ENCODE measurements around the gene SLC36A4.

The SLC36A4 gene

DNA sequence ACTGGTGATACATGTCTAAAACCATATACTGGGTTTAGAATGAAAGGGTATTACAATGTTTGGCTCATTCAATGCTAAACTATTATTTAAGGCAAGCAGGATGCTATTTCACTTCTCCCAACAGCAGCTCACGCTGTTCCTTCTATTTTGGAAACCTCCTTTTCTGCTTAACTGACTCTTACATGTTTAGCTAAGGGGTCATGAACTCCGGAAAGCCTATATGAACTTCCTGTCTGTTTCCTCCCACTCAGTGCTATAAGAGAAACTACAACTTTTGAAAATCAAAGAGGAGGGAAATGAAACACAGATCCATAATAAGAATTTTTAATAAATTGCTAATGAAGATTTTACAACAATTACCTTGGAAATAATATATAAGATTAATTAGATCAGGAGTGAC is 30.9 kb downstream of the SLC36A4 start:
- no peak for DNase-seq (ENCODE audit: low spot score)
- TF ChIP-seq, protein P1, sequence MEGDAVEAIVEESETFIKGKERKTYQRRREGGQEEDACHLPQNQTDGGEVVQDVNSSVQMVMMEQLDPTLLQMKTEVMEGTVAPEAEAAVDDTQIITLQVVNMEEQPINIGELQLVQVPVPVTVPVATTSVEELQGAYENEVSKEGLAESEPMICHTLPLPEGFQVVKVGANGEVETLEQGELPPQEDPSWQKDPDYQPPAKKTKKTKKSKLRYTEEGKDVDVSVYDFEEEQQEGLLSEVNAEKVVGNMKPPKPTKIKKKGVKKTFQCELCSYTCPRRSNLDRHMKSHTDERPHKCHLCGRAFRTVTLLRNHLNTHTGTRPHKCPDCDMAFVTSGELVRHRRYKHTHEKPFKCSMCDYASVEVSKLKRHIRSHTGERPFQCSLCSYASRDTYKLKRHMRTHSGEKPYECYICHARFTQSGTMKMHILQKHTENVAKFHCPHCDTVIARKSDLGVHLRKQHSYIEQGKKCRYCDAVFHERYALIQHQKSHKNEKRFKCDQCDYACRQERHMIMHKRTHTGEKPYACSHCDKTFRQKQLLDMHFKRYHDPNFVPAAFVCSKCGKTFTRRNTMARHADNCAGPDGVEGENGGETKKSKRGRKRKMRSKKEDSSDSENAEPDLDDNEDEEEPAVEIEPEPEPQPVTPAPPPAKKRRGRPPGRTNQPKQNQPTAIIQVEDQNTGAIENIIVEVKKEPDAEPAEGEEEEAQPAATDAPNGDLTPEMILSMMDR (IDR thresholded peaks at IDR 0.05; ENCODE audit: extremely low read depth, missing control alignments), result no peak

DNA sequence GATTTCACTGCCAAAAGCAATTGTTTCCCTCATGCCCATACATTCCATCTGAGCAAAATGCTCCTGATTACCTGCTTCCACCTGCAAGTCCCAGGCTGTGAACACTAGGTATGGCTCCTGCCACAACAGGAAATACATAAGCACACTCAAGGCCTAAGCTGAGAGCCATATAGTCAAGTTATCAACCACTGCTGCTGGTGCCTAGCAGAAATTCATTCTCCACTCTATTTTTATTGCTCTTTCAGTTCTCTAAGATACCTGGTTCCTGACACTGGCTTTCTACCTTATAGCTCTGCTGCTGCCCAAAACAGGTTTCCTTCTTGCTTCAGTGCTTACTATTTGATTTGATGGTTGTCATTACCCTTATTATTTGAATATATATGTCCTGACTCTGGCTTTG is 31.6 kb downstream of the SLC36A4 start:
- DNase-seq (ENCODE audit: low spot score), result no peak
- TF ChIP-seq, protein P1 (IDR thresholded peaks at IDR 0.05; ENCODE audit: extremely low read depth, missing control alignments), result no peak

DNA sequence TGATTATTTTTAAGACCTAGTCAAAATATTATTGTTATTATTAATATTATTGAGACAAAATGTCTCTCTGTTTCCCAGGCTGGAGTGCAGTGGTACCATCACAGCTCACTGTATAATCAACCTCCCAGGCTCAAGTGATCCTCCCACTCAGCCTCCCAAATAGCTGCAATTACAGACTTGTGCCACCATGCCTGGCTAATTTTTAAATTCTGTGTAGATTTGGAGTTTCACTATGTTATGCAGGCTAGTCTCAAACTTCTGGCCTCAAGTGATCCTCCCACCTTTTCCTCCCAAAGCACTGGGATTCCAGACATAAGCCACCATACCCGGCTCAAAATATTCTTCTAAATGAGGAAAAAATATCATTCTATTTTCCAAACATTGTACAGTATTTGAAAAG is 37.0 kb downstream of the SLC36A4 start:
- TF ChIP-seq, protein P1 (IDR thresholded peaks at IDR 0.05; ENCODE audit: extremely low read depth, missing control alignments), result no peak
- DNase-seq (ENCODE audit: low spot score), result no peak

DNA sequence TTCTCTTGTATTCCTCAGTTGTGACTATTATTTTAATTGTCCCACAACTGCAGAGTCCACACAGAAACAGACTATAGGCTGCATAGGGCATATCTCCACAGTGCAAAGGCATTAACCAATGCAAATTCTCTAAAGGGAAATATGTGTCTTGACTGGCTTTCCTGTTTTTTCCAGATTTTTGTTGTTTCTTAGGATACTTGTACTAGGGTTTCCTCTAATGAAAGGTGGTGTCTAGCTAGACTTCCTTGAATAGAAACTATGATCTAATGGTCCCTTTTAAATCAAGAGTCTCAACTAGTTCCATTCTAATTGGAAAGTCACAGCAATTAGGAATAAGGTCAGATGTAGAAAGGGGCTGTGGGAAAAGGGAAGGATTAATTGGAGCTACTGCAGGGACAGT is 37.6 kb downstream of the SLC36A4 start:
- DNase-seq (ENCODE audit: low spot score), result no peak

DNA sequence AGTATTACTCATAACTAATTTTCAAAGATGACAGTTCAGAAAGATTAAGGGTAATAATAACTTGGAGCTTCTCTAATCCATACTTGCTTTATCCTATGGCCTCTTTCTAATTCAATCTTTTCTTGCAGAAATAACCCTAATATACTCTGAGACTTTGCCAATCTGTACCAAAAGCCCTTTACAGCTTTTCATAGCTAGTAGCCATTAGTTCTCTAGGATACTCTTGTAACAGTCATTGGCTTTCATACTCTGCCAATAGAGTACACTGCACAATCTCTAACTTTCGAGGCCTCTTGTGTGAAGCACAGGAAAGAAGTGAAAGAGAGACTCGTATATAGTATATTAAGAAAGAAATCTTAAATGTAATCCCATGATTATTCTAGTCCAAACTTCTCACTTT is 38.1 kb downstream of the SLC36A4 start:
- TF ChIP-seq, protein P1 (IDR thresholded peaks at IDR 0.05; ENCODE audit: extremely low read depth, missing control alignments), result no peak
- no peak for DNase-seq (ENCODE audit: low spot score)

More for the DNA sequence above, 37.6 kb downstream of the SLC36A4 start:
- TF ChIP-seq, protein P1 (IDR thresholded peaks at IDR 0.05; ENCODE audit: extremely low read depth, missing control alignments), result no peak

DNA sequence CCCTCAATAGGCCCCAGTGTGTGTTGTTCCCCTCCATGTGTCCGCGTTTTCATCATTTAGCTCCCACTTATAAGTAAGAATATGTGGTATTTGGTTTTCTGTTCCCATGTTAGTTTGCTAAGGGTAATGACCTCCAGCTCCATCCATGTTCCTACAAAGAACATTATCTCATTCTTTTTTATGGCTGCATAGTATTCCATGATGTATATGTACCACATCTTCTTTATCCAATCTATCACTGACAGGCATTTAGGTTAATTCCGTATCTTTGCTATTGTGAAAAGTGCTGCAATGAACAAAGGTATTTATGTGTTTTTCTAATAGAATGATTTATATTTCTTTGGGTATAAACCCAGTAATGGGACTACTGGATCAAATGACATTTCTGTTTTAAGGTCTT is 42.1 kb downstream of the SLC36A4 start:
- DNase-seq (ENCODE audit: low spot score), result no peak
- TF ChIP-seq, protein P1 (IDR thresholded peaks at IDR 0.05; ENCODE audit: extremely low read depth, missing control alignments), result no peak

DNA sequence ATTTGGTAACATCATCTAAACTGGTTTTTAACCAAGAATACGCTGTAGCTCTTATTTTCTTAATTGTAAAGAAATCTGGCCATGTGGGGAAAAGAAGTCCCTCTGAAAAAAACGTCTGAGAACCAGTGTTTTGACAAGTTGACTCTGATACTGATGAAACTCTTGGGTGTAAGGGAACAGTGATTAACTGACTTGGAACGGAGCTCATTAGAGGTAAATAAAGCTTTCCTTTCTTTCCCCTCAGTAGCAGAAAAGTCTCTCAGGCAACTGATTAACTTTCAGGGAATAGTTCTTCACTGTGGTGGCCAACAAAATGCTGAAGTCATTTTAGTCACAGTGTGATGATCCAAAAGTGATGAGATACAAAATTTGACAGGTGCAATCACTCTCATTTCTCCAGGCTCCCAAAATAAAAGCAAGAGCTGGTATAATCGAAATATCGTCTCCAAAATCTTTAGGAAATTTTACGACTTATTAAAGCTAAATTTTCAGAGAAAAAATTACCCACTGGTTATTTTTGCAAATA is 52.3 kb downstream of the SLC36A4 start:
- no peak for DNase-seq (ENCODE audit: low spot score)
- TF ChIP-seq, protein P1 (IDR thresholded peaks at IDR 0.05; ENCODE audit: extremely low read depth, missing control alignments), result no peak
